HepG2 (cell line): Measurements from ENCODE around the gene CHN2. TPM values are rescaled to one million over a fixed set of nuclear protein-coding genes. Genes with fewer than 3 reads are reported as not detected.
A peak's percentile ranks its signal among the peaks of the same experiment; 100 is the strongest.

Experiments
- ATAC-seq: fragments of 200-7000 bp; cut with Tn5 transposase; 3 replicates; pipeline ENCODE4 v1.9.1; 2020; ENCODE audit warnings: mild to moderate bottlenecking, moderate library complexity
- BruUV-seq: library from RNA; stranded (reverse); fragments of 400-500 nt; replicated peaks from 2 replicates; lab custom pipeline; 2021; lab: Mats Ljungman, UMichigan
- CTCF ChIA-PET: fragments of 300-600 bp; formaldehyde crosslinking; extraction: SDS; loops from one replicate; lab custom pipeline; 2021; ENCODE audit warnings: low total read pairs, inconsistent platforms, low intra/inter-chr PET ratio; lab: Yijun Ruan, JAX
- POLR2A ChIA-PET: fragments of 350-600 bp; sonication (Branson Sonifier 250); formaldehyde crosslinking; loops from one replicate; lab custom pipeline; 2020; ENCODE audit warnings: antibody characterized with exemption, inconsistent platforms; lab: Yijun Ruan, JAX
- DNase-seq: peaks from one replicate; pipeline ENCODE4 v3.0.0-alpha.2; 2015; ENCODE audit warnings: low spot score
- FAIRE-seq: peaks from 3 replicates; lab custom pipeline; 2011; peaks lifted over from hg19 to GRCh38; lab: Jason Lieb, UNC
- H2AFZ ChIP-seq: one replicate; pipeline ENCODE4 v1.6.1; 2011; ENCODE audit warnings: low read length, inconsistent platforms
- H3K27ac ChIP-seq: fragments of 300-600 bp; 3 replicates; pipeline ENCODE4 v1.8.0; 2011; ENCODE audit warnings: mixed run types, mild to moderate bottlenecking, mixed read lengths, low read length, inconsistent platforms; ENCODE audit not compliant: insufficient read depth; ENCODE audit errors: extremely low read length
- H3K27me3 ChIP-seq, 2 experiments: fragments of 200-600 bp in 1 of 2; 2 replicates in 1 of 2; 3 replicates in 1 of 2; pipeline versions ENCODE4 v1.6.0 to v1.8.0; 2011; ENCODE audit warnings: low read length in 2 of 2, mild to moderate bottlenecking in 2 of 2, moderate library complexity in 2 of 2, inconsistent platforms in 1 of 2; ENCODE audit not compliant: insufficient read depth in 2 of 2, control insufficient read depth in 1 of 2
- H3K36me3 ChIP-seq, 2 experiments: fragments of 200-600 bp in 1 of 2; replicated peaks in 1 of 2; 2 replicates in 1 of 2; 3 replicates in 1 of 2; pipeline versions ENCODE4 v1.5.1 to v1.8.0; 2011; ENCODE audit warnings: low read length in 2 of 2, inconsistent platforms in 1 of 2; ENCODE audit not compliant: insufficient read depth in 2 of 2, control insufficient read depth in 1 of 2
- H3K4me1 ChIP-seq: 2 replicates; pipeline ENCODE4 v1.5.1; 2012; ENCODE audit warnings: low read length, inconsistent platforms; ENCODE audit not compliant: insufficient read depth
- H3K4me2 ChIP-seq: 2 replicates; pipeline ENCODE4 v1.6.0; 2011; ENCODE audit warnings: low read depth, low read length, inconsistent platforms
- H3K4me3 ChIP-seq, 3 experiments: fragments of 200-600 bp in 1 of 3; sonication (generic), shearing (Covaris generic) in 1 of 3; replicated peaks in 1 of 3; 2 replicates each; pipeline ENCODE4 v1.5.1; 2011 to 2016; ENCODE audit warnings: low read length in 3 of 3, inconsistent platforms in 2 of 3, low read depth in 2 of 3, mild to moderate bottlenecking in 2 of 3, control low read depth in 1 of 3, mixed read lengths in 1 of 3; ENCODE audit not compliant: insufficient read depth in 1 of 3
- H3K79me2 ChIP-seq: one replicate; pipeline ENCODE4 v1.6.1; 2011; ENCODE audit warnings: low read length, inconsistent platforms; ENCODE audit not compliant: insufficient read depth
- H3K9ac ChIP-seq: 2 replicates; pipeline ENCODE4 v1.6.0; 2011; ENCODE audit warnings: mild to moderate bottlenecking, low read depth, low read length, inconsistent platforms; ENCODE audit not compliant: insufficient read depth
- H3K9me3 ChIP-seq: 2 replicates; pipeline ENCODE4 v1.5.1; 2012; ENCODE audit warnings: mild to moderate bottlenecking, low read length
- H4K20me1 ChIP-seq: 2 replicates; pipeline ENCODE4 v1.6.0; 2011; ENCODE audit warnings: inconsistent platforms, mild to moderate bottlenecking, low read length, moderate library complexity; ENCODE audit not compliant: insufficient read depth
- EP300 ChIP-seq, 3 experiments: sonication (generic) in 1 of 3; formaldehyde crosslinking in 1 of 3; IDR thresholded peaks; 2 replicates each; pipeline versions ENCODE4 v1.5.1 to v1.6.1; 2011 to 2020; ENCODE audit warnings: low read depth in 2 of 3, low read length in 2 of 3, borderline replicate concordance in 1 of 3, improper control_type of control experiment in 1 of 3, mild to moderate bottlenecking in 1 of 3, missing genetic modification reagents in 1 of 3, moderate library complexity in 1 of 3
- FOXA1 ChIP-seq, 2 experiments: fragments of 450-650 bp in 1 of 2; sonication (generic) in 1 of 2; formaldehyde crosslinking in 1 of 2; IDR thresholded peaks; 2 replicates each; pipeline versions ENCODE4 v1.4.0 to v1.6.1; 2016 to 2020; ENCODE audit warnings: missing genetic modification reagents in 1 of 2
- FOXA3 ChIP-seq: IDR thresholded peaks from 2 replicates; pipeline ENCODE4 v1.6.1; 2016; ENCODE audit warnings: missing genetic modification reagents, missing compliant biosample characterization
- FOXP1 ChIP-seq, 2 experiments: fragments of 450-650 bp in 1 of 2; IDR thresholded peaks; 2 replicates each; pipeline ENCODE4 v1.6.1; 2017 to 2018; ENCODE audit warnings: antibody characterized with exemption in 1 of 2
- GATAD2A ChIP-seq: IDR thresholded peaks from 2 replicates; pipeline ENCODE4 v1.6.1; 2016
- GZF1 ChIP-seq: sonication (generic); formaldehyde crosslinking; IDR thresholded peaks from 2 replicates; pipeline ENCODE4 v1.5.1; 2020; ENCODE audit warnings: mild to moderate bottlenecking, missing genetic modification reagents
- JUN ChIP-seq: sonication (generic); formaldehyde crosslinking; IDR thresholded peaks from 2 replicates; pipeline ENCODE4 v1.4.0; 2020; ENCODE audit warnings: mild to moderate bottlenecking, missing genetic modification reagents
- MED1 ChIP-seq: sonication (generic); formaldehyde crosslinking; IDR thresholded peaks from 2 replicates; pipeline ENCODE4 v1.4.0; 2020; ENCODE audit warnings: missing genetic modification reagents
- RARA ChIP-seq: IDR thresholded peaks from 2 replicates; pipeline ENCODE4 v1.6.1; 2016; ENCODE audit warnings: missing genetic modification reagents, missing compliant biosample characterization
- RCOR2 ChIP-seq: IDR thresholded peaks from 2 replicates; pipeline ENCODE4 v1.6.1; 2016; ENCODE audit warnings: missing biosample characterization, missing genetic modification reagents
- SOX13 ChIP-seq, 3 experiments: fragments of 450-650 bp in 1 of 3; sonication (generic) in 1 of 3; formaldehyde crosslinking in 1 of 3; IDR thresholded peaks in 2 of 3; conservative IDR thresholded peaks in 1 of 3; 2 replicates each; pipeline versions ENCODE4 v1.5.0 to v1.6.1; 2016 to 2020; ENCODE audit warnings: antibody characterized with exemption in 1 of 3, mild to moderate bottlenecking in 1 of 3, missing compliant biosample characterization in 1 of 3, missing genetic modification reagents in 1 of 3, moderate library complexity in 1 of 3
- TBL1XR1 ChIP-seq: fragments of 150-350 bp; IDR thresholded peaks from 2 replicates; pipeline ENCODE4 v1.6.1; 2014; ENCODE audit warnings: borderline replicate concordance, low read length; ENCODE audit not compliant: partially characterized antibody
- ZNF121 ChIP-seq: sonication (generic); formaldehyde crosslinking; IDR thresholded peaks from 2 replicates; pipeline ENCODE4 v1.5.0; 2020; ENCODE audit warnings: mild to moderate bottlenecking, missing genetic modification reagents
- ZNF331 ChIP-seq: sonication (generic); formaldehyde crosslinking; IDR thresholded peaks from 2 replicates; pipeline ENCODE4 v1.4.0; 2020; ENCODE audit warnings: missing genetic modification reagents
- WGBS: methylation state at CpG from one replicate; pipeline ENCODE4 v1.1.6; 2017; ENCODE audit warnings: low lambda C conversion rate; 5-methylcytosine and 5-hydroxymethylcytosine counted together
- in situ Hi-C: cut with HindIII; loops from 2 replicates; pipeline ENCODE4 v1.10.0; 2017; ENCODE audit warnings: low pct_unique_long_range_greater_than_20kb; ENCODE audit not compliant: extremely low pct_ligation_motif_present
- intact Hi-C: fragments of 100-400 bp; cut with micrococcal nuclease; formaldehyde crosslinking; loops from one replicate; pipeline ENCODE4 v1.10.0; 2022; ENCODE audit not compliant: unreplicated experiment
- polyA plus RNA-seq, 8 experiments: library from polyadenylated mRNA; depleted of rRNA in 3 of 8; stranded (reverse) in 7 of 8; unstranded in 1 of 8; fragments of >200 nt; fragmentation: Illumina TruSeq in 4 of 8; extraction: Trizol in 4 of 8; gene quantifications; 2 replicates each; pipeline versions ENCODE4 v1.2.1 to v1.2.3, GENCODE V29; 2011 to 2016; ENCODE audit warnings: low read depth in 4 of 8, missing spikeins in 1 of 8, mixed read lengths in 1 of 8; ENCODE audit not compliant: insufficient read depth in 1 of 8
- total RNA-seq, 5 experiments: library from RNA; depleted of rRNA; stranded (reverse); fragments of >200 nt; fragmentation: Illumina TruSeq; extraction: Trizol; gene quantifications; 2 replicates each; pipeline ENCODE4 v1.2.3, GENCODE V29; 2016; ENCODE audit warnings: low read depth in 1 of 5
- TF ChIP-seq, protein P1 (sequence below): sonication (generic); formaldehyde crosslinking; conservative IDR thresholded peaks from 2 replicates; pipeline ENCODE4 v1.4.0; 2020; ENCODE audit warnings: mild to moderate bottlenecking, missing genetic modification reagents, moderate library complexity
- TF ChIP-seq, protein P2 (sequence below): IDR thresholded peaks from 2 replicates; pipeline ENCODE4 v1.4.0; 2020; ENCODE audit warnings: mild to moderate bottlenecking, missing genetic modification reagents

The CHN2 gene
- total and polyA plus RNA-seq, 2 of the 13 experiments (the other 11 are each of a cell fraction or from before 2014, with no cell fraction given) = 23.5 to 30.5 TPM

DNA sequence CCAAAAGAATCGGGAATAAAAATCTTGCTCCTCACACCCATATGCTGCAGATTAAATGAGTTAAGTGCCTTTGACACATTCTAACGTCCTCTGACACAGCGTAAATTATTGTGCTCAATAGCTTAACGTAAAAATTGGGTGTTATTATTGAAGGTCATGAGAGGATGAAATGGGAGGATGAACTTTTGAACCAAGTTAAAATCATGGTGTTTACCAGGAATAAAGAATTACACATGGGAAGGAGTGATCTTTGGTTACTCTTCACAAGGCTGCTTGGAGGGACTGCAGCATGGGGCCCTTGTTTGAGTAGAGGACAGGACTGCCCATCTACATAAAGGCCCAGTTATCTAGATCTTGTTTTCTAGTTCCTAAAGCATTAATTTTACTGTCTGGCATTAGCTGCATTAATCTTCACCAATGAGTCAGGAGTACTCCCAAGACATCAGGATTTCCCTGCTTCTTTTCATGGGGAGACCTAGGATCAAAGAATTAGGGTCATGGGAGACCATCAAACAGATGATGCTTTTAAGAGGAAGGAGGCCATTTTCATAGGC is 284.2 kb downstream of the CHN2 start:
- DNase-seq = peak; percentile 45
- Histone ChIP-seq H3K27me3 (no peaks in the 10 kb centered on the region), H3K36me3 (no peaks in the 10 kb centered on the region; a peak in 2 of 5 replicates), H3K4me2 (peak overlapping the region; percentile 24), H3K4me3 (no peak overlapping the region), H4K20me1 (no peaks in the 10 kb centered on the region), H3K9me3 (no peaks in the 10 kb centered on the region), H3K4me1 (peaks cover 62% of the 10 kb centered on the region), H3K9ac (no peak overlapping the region), H3K79me2 (no peaks in the 10 kb centered on the region), H3K27ac (peak overlapping the region; percentile 43), H2AFZ (no peak overlapping the region)
- intact Hi-C loops = no loop called here
- in situ Hi-C loops = no loop called here
- no TSS peak for BruUV-seq
- peak; percentile 23; the same call in 2 of the 3 replicates for ATAC-seq
- peak; percentile 70 for FAIRE-seq
- ChIA-PET POLR2A (no interaction called here), CTCF (no interaction called here)
- WGBS = 62% methylated on average over 4 of the region's 4 CpGs
- TF ChIP-seq, protein P1, sequence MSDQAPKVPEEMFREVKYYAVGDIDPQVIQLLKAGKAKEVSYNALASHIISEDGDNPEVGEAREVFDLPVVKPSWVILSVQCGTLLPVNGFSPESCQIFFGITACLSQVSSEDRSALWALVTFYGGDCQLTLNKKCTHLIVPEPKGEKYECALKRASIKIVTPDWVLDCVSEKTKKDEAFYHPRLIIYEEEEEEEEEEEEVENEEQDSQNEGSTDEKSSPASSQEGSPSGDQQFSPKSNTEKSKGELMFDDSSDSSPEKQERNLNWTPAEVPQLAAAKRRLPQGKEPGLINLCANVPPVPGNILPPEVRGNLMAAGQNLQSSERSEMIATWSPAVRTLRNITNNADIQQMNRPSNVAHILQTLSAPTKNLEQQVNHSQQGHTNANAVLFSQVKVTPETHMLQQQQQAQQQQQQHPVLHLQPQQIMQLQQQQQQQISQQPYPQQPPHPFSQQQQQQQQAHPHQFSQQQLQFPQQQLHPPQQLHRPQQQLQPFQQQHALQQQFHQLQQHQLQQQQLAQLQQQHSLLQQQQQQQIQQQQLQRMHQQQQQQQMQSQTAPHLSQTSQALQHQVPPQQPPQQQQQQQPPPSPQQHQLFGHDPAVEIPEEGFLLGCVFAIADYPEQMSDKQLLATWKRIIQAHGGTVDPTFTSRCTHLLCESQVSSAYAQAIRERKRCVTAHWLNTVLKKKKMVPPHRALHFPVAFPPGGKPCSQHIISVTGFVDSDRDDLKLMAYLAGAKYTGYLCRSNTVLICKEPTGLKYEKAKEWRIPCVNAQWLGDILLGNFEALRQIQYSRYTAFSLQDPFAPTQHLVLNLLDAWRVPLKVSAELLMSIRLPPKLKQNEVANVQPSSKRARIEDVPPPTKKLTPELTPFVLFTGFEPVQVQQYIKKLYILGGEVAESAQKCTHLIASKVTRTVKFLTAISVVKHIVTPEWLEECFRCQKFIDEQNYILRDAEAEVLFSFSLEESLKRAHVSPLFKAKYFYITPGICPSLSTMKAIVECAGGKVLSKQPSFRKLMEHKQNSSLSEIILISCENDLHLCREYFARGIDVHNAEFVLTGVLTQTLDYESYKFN (CRISPR knock-in tag) = 0 out of 2 replicates have a peak, but pooled peaks have one; percentile 43
- TF ChIP-seq RCOR2 (CRISPR knock-in tag) (peak; percentile 65; the same call in 1 of the 2 replicates), FOXA3 (CRISPR knock-in tag) (peak; percentile 62), FOXA1 (IDR thresholded peaks at IDR 0.05) (no peak), FOXA1 (CRISPR knock-in tag; IDR thresholded peaks at IDR 0.05) (0 out of 2 replicates have a peak, but pooled peaks have one; percentile 33), TBL1XR1 (no peak), EP300 (IDR thresholded peaks at IDR 0.05; ENCODE audit: low read depth in 2 of 2, low read length in 2 of 2) (peak in 1 of 2 experiments; percentile 52; a peak in 2 of 4 replicates), EP300 (CRISPR knock-in tag; IDR thresholded peaks at IDR 0.05; ENCODE audit: borderline replicate concordance) (no peak), JUN (no peak), ZNF331 (0 out of 2 replicates have a peak, but pooled peaks have one; percentile 16), GZF1 (CRISPR knock-in tag) (no peak), ZNF121 (CRISPR knock-in tag) (0 out of 2 replicates have a peak, but pooled peaks have one; percentile 17), SOX13 (IDR thresholded peaks at IDR 0.05) (no peak), SOX13 (CRISPR knock-in tag; conservative IDR thresholded peaks at IDR 0.05 in 1 of 2, IDR thresholded peaks at IDR 0.05 in 1 of 2) (peak in 1 of 2 experiments; percentile 45; a peak in 1 of 4 replicates), FOXP1 (IDR thresholded peaks at IDR 0.05) (no peak), FOXP1 (CRISPR knock-in tag; IDR thresholded peaks at IDR 0.05) (peak; percentile 34; the same call in 1 of the 2 replicates), MED1 (CRISPR knock-in tag) (0 out of 2 replicates have a peak, but pooled peaks have one; percentile 20), RARA (CRISPR knock-in tag) (peak; percentile 82), GATAD2A (CRISPR knock-in tag) (peak; percentile 62)
- TF ChIP-seq, protein P2, sequence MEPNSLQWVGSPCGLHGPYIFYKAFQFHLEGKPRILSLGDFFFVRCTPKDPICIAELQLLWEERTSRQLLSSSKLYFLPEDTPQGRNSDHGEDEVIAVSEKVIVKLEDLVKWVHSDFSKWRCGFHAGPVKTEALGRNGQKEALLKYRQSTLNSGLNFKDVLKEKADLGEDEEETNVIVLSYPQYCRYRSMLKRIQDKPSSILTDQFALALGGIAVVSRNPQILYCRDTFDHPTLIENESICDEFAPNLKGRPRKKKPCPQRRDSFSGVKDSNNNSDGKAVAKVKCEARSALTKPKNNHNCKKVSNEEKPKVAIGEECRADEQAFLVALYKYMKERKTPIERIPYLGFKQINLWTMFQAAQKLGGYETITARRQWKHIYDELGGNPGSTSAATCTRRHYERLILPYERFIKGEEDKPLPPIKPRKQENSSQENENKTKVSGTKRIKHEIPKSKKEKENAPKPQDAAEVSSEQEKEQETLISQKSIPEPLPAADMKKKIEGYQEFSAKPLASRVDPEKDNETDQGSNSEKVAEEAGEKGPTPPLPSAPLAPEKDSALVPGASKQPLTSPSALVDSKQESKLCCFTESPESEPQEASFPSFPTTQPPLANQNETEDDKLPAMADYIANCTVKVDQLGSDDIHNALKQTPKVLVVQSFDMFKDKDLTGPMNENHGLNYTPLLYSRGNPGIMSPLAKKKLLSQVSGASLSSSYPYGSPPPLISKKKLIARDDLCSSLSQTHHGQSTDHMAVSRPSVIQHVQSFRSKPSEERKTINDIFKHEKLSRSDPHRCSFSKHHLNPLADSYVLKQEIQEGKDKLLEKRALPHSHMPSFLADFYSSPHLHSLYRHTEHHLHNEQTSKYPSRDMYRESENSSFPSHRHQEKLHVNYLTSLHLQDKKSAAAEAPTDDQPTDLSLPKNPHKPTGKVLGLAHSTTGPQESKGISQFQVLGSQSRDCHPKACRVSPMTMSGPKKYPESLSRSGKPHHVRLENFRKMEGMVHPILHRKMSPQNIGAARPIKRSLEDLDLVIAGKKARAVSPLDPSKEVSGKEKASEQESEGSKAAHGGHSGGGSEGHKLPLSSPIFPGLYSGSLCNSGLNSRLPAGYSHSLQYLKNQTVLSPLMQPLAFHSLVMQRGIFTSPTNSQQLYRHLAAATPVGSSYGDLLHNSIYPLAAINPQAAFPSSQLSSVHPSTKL (CRISPR knock-in tag) = peak; percentile 62
